ENCODE data around the gene NXPH1.

NXPH1 gene

DNA sequence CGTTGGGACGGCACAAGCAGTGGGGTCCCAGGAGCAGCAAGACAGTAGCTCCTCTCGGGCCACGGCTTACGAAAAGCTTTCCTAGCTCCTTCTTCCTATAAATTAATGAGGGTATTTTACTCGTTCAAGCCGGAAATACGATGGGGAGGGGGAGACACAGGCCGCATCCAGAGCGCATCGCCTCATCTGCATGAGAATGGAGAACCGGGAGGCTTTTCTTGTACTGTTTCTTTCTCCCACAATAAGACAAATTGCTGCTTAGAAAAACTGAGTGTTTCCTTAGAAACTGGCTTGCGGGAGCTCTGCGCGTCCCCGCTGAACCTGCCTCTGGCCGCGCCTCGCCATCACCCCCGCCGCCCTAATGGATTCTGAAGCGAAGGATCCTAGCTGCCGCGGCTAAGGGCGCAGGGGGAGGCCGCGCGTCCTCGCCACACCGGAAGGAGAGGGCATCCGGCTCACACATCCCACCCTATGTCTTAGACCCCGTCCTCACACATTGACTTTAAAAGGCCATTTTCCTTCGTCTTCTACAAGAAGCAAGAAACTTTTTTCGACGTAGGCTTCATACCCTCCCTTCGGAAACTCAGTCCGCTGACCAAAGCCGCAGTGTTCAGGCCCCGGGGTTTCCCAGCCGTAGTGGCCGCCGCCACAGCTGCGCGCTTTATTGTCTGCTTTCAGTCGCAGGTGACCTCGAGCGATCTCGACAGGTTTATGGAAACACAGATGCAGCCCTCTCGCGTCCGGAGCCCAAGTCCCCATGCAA lies 8.8 kb downstream of the NXPH1 start:
- no peak for TF ChIP-seq EZH2phosphoT487 (IDR thresholded peaks at IDR 0.05; ENCODE audit: low read depth)
- TF ChIP-seq, protein P1, sequence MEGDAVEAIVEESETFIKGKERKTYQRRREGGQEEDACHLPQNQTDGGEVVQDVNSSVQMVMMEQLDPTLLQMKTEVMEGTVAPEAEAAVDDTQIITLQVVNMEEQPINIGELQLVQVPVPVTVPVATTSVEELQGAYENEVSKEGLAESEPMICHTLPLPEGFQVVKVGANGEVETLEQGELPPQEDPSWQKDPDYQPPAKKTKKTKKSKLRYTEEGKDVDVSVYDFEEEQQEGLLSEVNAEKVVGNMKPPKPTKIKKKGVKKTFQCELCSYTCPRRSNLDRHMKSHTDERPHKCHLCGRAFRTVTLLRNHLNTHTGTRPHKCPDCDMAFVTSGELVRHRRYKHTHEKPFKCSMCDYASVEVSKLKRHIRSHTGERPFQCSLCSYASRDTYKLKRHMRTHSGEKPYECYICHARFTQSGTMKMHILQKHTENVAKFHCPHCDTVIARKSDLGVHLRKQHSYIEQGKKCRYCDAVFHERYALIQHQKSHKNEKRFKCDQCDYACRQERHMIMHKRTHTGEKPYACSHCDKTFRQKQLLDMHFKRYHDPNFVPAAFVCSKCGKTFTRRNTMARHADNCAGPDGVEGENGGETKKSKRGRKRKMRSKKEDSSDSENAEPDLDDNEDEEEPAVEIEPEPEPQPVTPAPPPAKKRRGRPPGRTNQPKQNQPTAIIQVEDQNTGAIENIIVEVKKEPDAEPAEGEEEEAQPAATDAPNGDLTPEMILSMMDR (IDR thresholded peaks at IDR 0.05; ENCODE audit: low read depth, low read length): no peak
- no peak overlapping the region for H3K27ac ChIP-seq (ENCODE audit: low read length)
- peaks cover 3% of the 10 kb centered on the region; the same call in 1 of the 2 replicates for H3K4me1 ChIP-seq (ENCODE audit: low read length)
- no peaks in the 10 kb centered on the region for H3K9me3 ChIP-seq (ENCODE audit: insufficient read depth, low read length)
- H3K36me3 ChIP-seq (replicated peaks; ENCODE audit: low read depth, low read length): no peaks in the 10 kb centered on the region
- H3K4me2 ChIP-seq (ENCODE audit: low read length): no peak overlapping the region
- H3K9ac ChIP-seq (ENCODE audit: low read length): no peak overlapping the region
- no peaks in the 10 kb centered on the region for H3K27me3 ChIP-seq (ENCODE audit: low read depth, low read length)
- no peak overlapping the region for H2AFZ ChIP-seq (ENCODE audit: low read depth, low read length)
- H4K20me1 ChIP-seq (ENCODE audit: insufficient read depth, low read length): no peaks in the 10 kb centered on the region
- H3K4me3 ChIP-seq (ENCODE audit: low read length): no peak overlapping the region
- no peaks in the 10 kb centered on the region for H3K79me2 ChIP-seq (ENCODE audit: low read length)

DNA sequence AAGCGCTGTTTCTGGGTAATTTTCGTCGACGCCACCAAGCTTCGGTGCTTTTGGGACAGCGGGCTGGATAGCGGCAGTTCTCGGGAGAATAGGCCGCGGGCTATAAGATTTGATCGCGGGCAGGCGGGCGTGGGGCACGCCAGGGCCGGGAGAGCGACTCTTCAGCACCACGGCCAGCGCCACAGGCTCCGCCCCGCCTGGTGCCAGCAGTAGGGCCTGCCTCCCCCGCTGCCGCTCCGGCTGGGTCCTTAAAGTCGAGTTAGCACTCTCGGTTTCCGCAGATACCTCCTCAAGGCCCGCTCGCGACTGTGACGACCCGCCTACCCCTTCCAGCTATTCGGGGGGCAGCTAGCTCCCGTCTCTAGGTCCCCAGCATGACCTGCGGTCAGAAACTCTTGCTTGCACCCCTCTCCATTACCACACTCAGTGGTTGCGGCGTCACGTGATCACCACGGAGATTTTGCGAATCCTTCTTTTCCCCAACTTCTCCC lies 9.4 kb downstream of the NXPH1 start:
- TF ChIP-seq EZH2phosphoT487 (IDR thresholded peaks at IDR 0.05; ENCODE audit: low read depth): no peak
- TF ChIP-seq, protein P1 (IDR thresholded peaks at IDR 0.05; ENCODE audit: low read depth, low read length): no peak
- H3K9ac ChIP-seq (ENCODE audit: low read length): no peak overlapping the region
- no peaks in the 10 kb centered on the region for H3K9me3 ChIP-seq (ENCODE audit: insufficient read depth, low read length)
- H4K20me1 ChIP-seq (ENCODE audit: insufficient read depth, low read length): no peaks in the 10 kb centered on the region
- H3K27me3 ChIP-seq (ENCODE audit: low read depth, low read length): no peaks in the 10 kb centered on the region
- H3K79me2 ChIP-seq (ENCODE audit: low read length): no peaks in the 10 kb centered on the region
- H3K4me3 ChIP-seq (ENCODE audit: low read length): no peak overlapping the region
- H3K4me2 ChIP-seq (ENCODE audit: low read length): no peak overlapping the region
- H3K27ac ChIP-seq (ENCODE audit: low read length): no peak overlapping the region
- H2AFZ ChIP-seq (ENCODE audit: low read depth, low read length): no peak overlapping the region
- H3K4me1 ChIP-seq (ENCODE audit: low read length): no peaks in the 10 kb centered on the region
- H3K36me3 ChIP-seq (replicated peaks; ENCODE audit: low read depth, low read length): no peaks in the 10 kb centered on the region

DNA sequence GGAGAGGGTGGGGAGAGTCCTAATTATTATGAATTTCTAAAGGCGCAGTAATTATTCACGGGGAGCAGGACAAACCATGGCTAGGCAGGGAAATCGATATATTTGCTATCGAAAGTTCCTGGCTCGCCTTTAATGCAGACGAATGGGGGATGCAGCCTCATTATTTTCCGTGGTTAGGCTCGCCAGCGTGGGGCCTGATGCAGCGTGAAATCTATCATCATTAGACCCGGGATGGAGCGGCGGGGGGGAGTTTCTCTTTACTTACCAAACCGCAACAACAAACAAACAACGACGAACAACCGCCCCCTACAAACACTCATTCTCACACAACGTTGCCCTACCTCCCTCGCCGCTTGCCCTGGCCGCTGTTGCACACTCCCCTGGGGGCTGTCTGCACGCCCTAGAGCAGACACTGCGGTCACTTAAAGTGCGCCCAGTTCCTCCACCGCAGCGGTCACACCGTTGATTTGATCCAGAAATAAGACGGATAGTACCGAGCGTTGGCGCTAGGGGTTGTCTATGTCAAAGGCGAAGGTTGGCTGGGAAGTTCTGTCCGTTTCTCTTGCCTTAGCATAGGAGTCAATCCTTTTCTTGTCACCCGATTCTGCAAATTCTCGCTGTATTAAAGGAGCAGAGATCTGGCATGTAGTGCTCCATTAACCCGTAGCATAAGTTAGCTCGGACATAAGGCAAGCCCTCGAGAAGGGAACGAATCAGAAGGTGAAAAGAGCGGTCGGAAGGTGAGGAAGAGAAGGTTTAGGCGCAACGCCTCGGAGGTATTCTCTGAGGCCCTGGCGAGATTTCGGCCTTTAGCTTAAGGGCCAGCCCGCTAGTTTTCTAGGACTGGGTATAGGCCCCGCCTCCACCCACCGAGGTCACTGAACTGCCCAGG lies 10.4 kb downstream of the NXPH1 start:
- Histone ChIP-seq H3K36me3 (replicated peaks; ENCODE audit: low read depth, low read length) (no peaks in the 10 kb centered on the region), H3K4me1 (ENCODE audit: low read length) (no peaks in the 10 kb centered on the region), H3K79me2 (ENCODE audit: low read length) (no peaks in the 10 kb centered on the region), H3K4me3 (ENCODE audit: low read length) (no peak overlapping the region), H3K9ac (ENCODE audit: low read length) (no peak overlapping the region), H2AFZ (ENCODE audit: low read depth, low read length) (no peak overlapping the region), H3K27me3 (ENCODE audit: low read depth, low read length) (no peaks in the 10 kb centered on the region), H3K4me2 (ENCODE audit: low read length) (no peak overlapping the region), H3K9me3 (ENCODE audit: insufficient read depth, low read length) (no peaks in the 10 kb centered on the region), H4K20me1 (ENCODE audit: insufficient read depth, low read length) (no peaks in the 10 kb centered on the region), H3K27ac (ENCODE audit: low read length) (no peak overlapping the region)
- TF ChIP-seq, protein P1 (IDR thresholded peaks at IDR 0.05; ENCODE audit: low read depth, low read length): no peak
- TF ChIP-seq EZH2phosphoT487 (IDR thresholded peaks at IDR 0.05; ENCODE audit: low read depth): no peak

DNA sequence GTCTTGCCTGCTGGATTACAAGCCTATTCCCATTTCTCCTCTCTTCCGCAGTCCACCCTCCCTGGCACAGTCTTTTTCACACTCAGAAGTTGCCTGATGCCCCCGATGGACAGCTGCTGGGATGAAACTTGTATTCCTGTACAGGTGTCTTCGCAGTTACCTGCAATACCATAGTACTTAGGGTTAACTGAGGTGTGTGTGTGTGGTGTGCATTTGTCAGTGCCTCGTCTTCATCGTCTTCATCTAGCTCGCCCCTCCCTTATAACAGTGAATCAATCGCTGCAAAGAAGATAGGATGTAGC lies 11.0 kb downstream of the NXPH1 start:
- Histone ChIP-seq H4K20me1 (ENCODE audit: insufficient read depth, low read length) (no peaks in the 10 kb centered on the region), H3K79me2 (ENCODE audit: low read length) (no peaks in the 10 kb centered on the region), H3K9ac (ENCODE audit: low read length) (no peak overlapping the region), H3K4me1 (ENCODE audit: low read length) (no peaks in the 10 kb centered on the region), H3K36me3 (replicated peaks; ENCODE audit: low read depth, low read length) (no peaks in the 10 kb centered on the region), H3K9me3 (ENCODE audit: insufficient read depth, low read length) (no peaks in the 10 kb centered on the region), H3K27ac (ENCODE audit: low read length) (no peak overlapping the region), H3K27me3 (ENCODE audit: low read depth, low read length) (no peaks in the 10 kb centered on the region), H2AFZ (ENCODE audit: low read depth, low read length) (no peak overlapping the region), H3K4me2 (ENCODE audit: low read length) (no peak overlapping the region), H3K4me3 (ENCODE audit: low read length) (no peak overlapping the region)
- no peak for TF ChIP-seq EZH2phosphoT487 (IDR thresholded peaks at IDR 0.05; ENCODE audit: low read depth)
- TF ChIP-seq, protein P1 (IDR thresholded peaks at IDR 0.05; ENCODE audit: low read depth, low read length): no peak

Measured in OCI-LY3 (cell line).